ENCODE results near the gene RTP2.

Gene RTP2

DNA sequence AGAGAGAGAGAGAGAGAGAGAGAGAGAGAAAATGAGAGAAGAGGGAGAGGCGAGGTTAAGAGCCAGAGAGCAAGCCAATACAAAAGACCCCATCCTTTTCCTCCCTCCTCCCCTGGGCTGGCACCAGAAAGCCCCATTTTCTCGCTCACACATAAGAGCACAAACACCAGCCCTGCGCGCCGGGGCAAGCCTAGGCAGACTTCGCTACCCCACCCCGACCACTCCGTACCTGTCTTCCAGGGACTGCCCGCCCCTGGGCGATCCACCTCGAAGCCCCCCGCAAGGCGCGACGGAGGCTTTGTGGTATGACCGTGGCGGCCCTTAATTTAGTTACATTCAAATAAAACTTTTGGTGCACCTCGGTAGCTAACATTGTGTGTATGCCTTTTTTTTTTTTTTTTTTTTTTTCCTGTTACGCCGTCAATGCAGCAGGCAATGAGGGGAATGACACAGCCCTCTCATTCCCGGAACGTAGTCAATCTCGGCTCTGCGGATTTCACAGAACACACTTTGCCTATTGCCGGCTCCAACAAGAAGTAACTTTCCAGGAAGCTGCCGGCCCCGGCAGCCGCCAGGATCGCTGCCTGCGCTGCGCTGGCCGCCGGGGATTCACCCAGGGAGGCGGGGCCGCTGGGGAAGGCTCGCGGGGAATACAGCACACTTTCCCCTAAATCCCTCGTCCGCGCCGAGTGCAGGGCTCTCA is 35.2 kb upstream of the RTP2 start:
- TF ChIP-seq, protein P1, sequence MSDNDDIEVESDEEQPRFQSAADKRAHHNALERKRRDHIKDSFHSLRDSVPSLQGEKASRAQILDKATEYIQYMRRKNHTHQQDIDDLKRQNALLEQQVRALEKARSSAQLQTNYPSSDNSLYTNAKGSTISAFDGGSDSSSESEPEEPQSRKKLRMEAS (IDR thresholded peaks at IDR 0.05), result no peak
- TF ChIP-seq, protein P2, sequence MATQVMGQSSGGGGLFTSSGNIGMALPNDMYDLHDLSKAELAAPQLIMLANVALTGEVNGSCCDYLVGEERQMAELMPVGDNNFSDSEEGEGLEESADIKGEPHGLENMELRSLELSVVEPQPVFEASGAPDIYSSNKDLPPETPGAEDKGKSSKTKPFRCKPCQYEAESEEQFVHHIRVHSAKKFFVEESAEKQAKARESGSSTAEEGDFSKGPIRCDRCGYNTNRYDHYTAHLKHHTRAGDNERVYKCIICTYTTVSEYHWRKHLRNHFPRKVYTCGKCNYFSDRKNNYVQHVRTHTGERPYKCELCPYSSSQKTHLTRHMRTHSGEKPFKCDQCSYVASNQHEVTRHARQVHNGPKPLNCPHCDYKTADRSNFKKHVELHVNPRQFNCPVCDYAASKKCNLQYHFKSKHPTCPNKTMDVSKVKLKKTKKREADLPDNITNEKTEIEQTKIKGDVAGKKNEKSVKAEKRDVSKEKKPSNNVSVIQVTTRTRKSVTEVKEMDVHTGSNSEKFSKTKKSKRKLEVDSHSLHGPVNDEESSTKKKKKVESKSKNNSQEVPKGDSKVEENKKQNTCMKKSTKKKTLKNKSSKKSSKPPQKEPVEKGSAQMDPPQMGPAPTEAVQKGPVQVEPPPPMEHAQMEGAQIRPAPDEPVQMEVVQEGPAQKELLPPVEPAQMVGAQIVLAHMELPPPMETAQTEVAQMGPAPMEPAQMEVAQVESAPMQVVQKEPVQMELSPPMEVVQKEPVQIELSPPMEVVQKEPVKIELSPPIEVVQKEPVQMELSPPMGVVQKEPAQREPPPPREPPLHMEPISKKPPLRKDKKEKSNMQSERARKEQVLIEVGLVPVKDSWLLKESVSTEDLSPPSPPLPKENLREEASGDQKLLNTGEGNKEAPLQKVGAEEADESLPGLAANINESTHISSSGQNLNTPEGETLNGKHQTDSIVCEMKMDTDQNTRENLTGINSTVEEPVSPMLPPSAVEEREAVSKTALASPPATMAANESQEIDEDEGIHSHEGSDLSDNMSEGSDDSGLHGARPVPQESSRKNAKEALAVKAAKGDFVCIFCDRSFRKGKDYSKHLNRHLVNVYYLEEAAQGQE (IDR thresholded peaks at IDR 0.05; ENCODE audit: low read depth), result no peak
- TF ChIP-seq EGR1 (IDR thresholded peaks at IDR 0.05) (no peak), RAD21 (IDR thresholded peaks at IDR 0.05; ENCODE audit: low read depth) (no peak), TCF12 (IDR thresholded peaks at IDR 0.05; ENCODE audit: low read depth) (no peak), TAF1 (IDR thresholded peaks at IDR 0.05; ENCODE audit: low read depth) (no peak), EP300 (IDR thresholded peaks at IDR 0.05; ENCODE audit: borderline replicate concordance) (no peak), YY1 (IDR thresholded peaks at IDR 0.05; ENCODE audit: low read depth) (no peak), ZBTB7A (IDR thresholded peaks at IDR 0.05; ENCODE audit: low read depth) (no peak), CEBPB (IDR thresholded peaks at IDR 0.05) (no peak), TEAD4 (IDR thresholded peaks at IDR 0.05) (no peak), NFIC (IDR thresholded peaks at IDR 0.05) (no peak), FOXM1 (IDR thresholded peaks at IDR 0.05; ENCODE audit: borderline replicate concordance, low read depth) (no peak), CREB1 (IDR thresholded peaks at IDR 0.05; ENCODE audit: low read depth) (no peak)
- TF ChIP-seq, protein P3, sequence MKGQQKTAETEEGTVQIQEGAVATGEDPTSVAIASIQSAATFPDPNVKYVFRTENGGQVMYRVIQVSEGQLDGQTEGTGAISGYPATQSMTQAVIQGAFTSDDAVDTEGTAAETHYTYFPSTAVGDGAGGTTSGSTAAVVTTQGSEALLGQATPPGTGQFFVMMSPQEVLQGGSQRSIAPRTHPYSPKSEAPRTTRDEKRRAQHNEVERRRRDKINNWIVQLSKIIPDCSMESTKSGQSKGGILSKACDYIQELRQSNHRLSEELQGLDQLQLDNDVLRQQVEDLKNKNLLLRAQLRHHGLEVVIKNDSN (IDR thresholded peaks at IDR 0.05), result no peak

DNA sequence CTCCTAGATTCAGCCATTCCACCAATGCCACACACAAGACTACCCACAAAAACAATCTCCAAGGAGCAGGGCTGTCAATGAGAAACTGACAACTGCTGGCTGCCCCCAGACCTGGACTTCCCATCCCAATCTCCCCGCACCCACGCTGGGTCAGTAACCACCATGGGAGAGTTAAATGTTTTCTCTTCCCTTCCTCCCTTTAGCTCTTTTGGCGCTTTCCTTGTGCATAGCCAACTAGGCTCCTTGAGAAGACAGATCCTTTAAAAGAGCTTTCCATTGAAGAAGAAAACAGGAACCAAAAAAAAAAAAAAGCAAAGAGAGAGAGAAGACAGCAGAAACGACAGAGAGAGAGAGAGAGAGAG is 34.6 kb upstream of the RTP2 start:
- TF ChIP-seq, protein P2 (IDR thresholded peaks at IDR 0.05; ENCODE audit: low read depth), result no peak

DNA sequence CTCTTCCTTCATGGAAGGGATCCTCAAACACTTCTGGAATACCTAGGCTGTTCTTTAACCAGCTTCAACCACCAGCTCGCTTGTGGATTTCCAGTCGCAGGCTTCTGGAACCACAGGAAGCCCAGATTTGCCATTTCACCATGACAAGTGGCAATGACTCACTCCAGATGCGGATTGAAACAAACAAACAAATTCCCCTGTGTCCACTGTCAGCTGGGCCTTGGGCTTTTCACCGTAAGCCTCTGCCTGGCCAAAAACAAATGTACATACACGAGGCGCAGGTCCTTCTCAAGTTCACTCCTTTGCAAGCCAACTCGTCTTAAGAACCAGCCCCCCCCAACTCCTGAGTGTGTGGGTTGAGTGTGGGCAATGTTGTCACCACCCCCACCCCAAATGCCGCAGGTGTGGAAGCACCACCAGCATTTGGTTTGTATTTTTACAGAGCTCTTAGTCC is 34.1 kb upstream of the RTP2 start:
- TF ChIP-seq EGR1 (IDR thresholded peaks at IDR 0.05) (no peak), EP300 (IDR thresholded peaks at IDR 0.05; ENCODE audit: borderline replicate concordance) (no peak)

DNA sequence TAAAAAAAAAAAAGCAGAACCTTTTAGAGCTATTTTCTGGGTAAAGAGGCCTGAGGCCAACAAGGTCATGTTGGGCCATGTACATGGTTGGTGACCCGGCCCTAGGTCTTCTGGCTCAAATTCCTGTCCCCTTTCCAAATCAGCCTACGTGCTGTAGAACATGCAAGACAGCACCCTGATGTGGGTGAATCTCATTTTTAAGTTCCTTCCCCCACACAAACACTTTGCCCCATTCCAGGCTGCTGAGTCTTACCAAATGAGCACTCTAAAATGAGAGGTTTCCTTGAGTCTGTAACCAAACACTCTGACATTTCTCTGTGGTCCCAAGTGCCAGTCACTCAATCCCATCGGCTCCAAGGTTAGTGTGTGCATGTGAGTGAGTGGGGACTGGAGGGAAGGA is 33.5 kb upstream of the RTP2 start:
- TF ChIP-seq EP300 (IDR thresholded peaks at IDR 0.05; ENCODE audit: borderline replicate concordance) (no peak), YY1 (IDR thresholded peaks at IDR 0.05; ENCODE audit: low read depth) (no peak), TEAD4 (IDR thresholded peaks at IDR 0.05) (no peak), FOXM1 (IDR thresholded peaks at IDR 0.05; ENCODE audit: borderline replicate concordance, low read depth) (no peak), EGR1 (IDR thresholded peaks at IDR 0.05) (no peak), TCF12 (IDR thresholded peaks at IDR 0.05; ENCODE audit: low read depth) (no peak), CEBPB (IDR thresholded peaks at IDR 0.05) (no peak), RAD21 (IDR thresholded peaks at IDR 0.05; ENCODE audit: low read depth) (no peak), ZBTB7A (IDR thresholded peaks at IDR 0.05; ENCODE audit: low read depth) (no peak), TAF1 (IDR thresholded peaks at IDR 0.05; ENCODE audit: low read depth) (no peak)
- TF ChIP-seq, protein P1 (IDR thresholded peaks at IDR 0.05), result no peak
- TF ChIP-seq, protein P2 (IDR thresholded peaks at IDR 0.05; ENCODE audit: low read depth), result no peak

DNA sequence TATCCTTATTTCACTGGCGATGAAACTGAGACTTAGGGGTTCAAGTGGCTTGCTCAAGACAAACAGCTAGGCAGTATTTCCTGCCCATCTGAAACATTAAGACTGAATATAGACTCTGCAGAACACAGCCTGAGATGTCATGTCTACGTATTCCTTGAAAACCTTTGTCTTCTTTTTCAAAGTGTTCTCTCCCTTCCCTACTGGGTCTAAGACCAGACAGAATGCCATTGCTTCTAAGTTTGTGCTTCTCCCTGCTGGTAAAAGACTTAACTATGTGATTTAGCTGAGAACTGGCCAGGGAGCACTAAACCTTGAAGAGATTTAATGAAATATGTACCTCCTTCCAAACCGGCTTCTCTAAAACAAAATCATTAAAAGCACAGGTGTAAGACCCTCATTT is 33.0 kb upstream of the RTP2 start:
- TF ChIP-seq TEAD4 (IDR thresholded peaks at IDR 0.05) (no peak), EP300 (IDR thresholded peaks at IDR 0.05; ENCODE audit: borderline replicate concordance) (no peak), YY1 (IDR thresholded peaks at IDR 0.05; ENCODE audit: low read depth) (no peak), ZBTB7A (IDR thresholded peaks at IDR 0.05; ENCODE audit: low read depth) (no peak), RAD21 (IDR thresholded peaks at IDR 0.05; ENCODE audit: low read depth) (no peak), CEBPB (IDR thresholded peaks at IDR 0.05) (no peak), FOXM1 (IDR thresholded peaks at IDR 0.05; ENCODE audit: borderline replicate concordance, low read depth) (no peak), TAF1 (IDR thresholded peaks at IDR 0.05; ENCODE audit: low read depth) (no peak), NFIC (IDR thresholded peaks at IDR 0.05) (no peak), EGR1 (IDR thresholded peaks at IDR 0.05) (no peak), TCF12 (IDR thresholded peaks at IDR 0.05; ENCODE audit: low read depth) (no peak), CREB1 (IDR thresholded peaks at IDR 0.05; ENCODE audit: low read depth) (no peak)
- TF ChIP-seq, protein P2 (IDR thresholded peaks at IDR 0.05; ENCODE audit: low read depth), result no peak
- TF ChIP-seq, protein P1 (IDR thresholded peaks at IDR 0.05), result no peak
- TF ChIP-seq, protein P3 (IDR thresholded peaks at IDR 0.05), result no peak

Measured in Ishikawa (cell line).